ENCODE data around the gene ACTN4.

GRCh38 chr19:38715555-38715954, 68.1 kb downstream of the ACTN4 start:
- no peak for TF ChIP-seq NRF1 (conservative IDR thresholded peaks at IDR 0.05; ENCODE audit: low read depth, low read length)
- no peak for TF ChIP-seq MEF2A (IDR thresholded peaks at IDR 0.05; ENCODE audit: insufficient read depth, low read depth, low read length)
- TF ChIP-seq, protein P1, sequence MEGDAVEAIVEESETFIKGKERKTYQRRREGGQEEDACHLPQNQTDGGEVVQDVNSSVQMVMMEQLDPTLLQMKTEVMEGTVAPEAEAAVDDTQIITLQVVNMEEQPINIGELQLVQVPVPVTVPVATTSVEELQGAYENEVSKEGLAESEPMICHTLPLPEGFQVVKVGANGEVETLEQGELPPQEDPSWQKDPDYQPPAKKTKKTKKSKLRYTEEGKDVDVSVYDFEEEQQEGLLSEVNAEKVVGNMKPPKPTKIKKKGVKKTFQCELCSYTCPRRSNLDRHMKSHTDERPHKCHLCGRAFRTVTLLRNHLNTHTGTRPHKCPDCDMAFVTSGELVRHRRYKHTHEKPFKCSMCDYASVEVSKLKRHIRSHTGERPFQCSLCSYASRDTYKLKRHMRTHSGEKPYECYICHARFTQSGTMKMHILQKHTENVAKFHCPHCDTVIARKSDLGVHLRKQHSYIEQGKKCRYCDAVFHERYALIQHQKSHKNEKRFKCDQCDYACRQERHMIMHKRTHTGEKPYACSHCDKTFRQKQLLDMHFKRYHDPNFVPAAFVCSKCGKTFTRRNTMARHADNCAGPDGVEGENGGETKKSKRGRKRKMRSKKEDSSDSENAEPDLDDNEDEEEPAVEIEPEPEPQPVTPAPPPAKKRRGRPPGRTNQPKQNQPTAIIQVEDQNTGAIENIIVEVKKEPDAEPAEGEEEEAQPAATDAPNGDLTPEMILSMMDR (IDR thresholded peaks at IDR 0.05 in 2 of 3, conservative IDR thresholded peaks at IDR 0.05 in 1 of 3; ENCODE audit: control insufficient read depth in 2 of 3, extremely low read depth in 1 of 3, insufficient read depth in 1 of 3, low read depth in 3 of 3, low read length in 3 of 3): no peak
- TF ChIP-seq MAX (IDR thresholded peaks at IDR 0.05; ENCODE audit: low read depth, low read length): no peak
- TF ChIP-seq SMC3 (IDR thresholded peaks at IDR 0.05; ENCODE audit: borderline replicate concordance, low read length): no peak
- no peak for TF ChIP-seq EP300 (IDR thresholded peaks at IDR 0.05; ENCODE audit: borderline replicate concordance in 1 of 2, control insufficient read depth in 1 of 2, low read depth in 2 of 2, low read length in 2 of 2)
- TF ChIP-seq ZZZ3 (IDR thresholded peaks at IDR 0.05; ENCODE audit: control insufficient read depth, insufficient read length, low read depth): no peak

All from GM12878 (cell line).